Memory B cell (primary cell): ENCODE data around the gene HNRNPK.
A peak's percentile ranks its signal among the peaks of the same experiment; 100 is the strongest.

ENCODE experiments used
- ATAC-seq: fragments of 150-1000 bp; cut with Tn5 transposase; 2 replicates; pipeline ENCODE4 v1.10.0; 2021; ENCODE audit warnings: low read depth, mild to moderate bottlenecking, moderate library complexity
- DNase-seq, 2 donors: peaks; one replicate each; pipeline ENCODE4 v3.0.0; 2022; ENCODE audit warnings: low spot score in 2 of 2
- H3K27ac Mint-ChIP-seq: one replicate; pipeline ENCODE4 v1.8.0; 2022; ENCODE audit warnings: mild to moderate bottlenecking, moderate library complexity, mixed read lengths
- H3K27me3 Mint-ChIP-seq: one replicate; pipeline ENCODE4 v1.8.0; 2022; ENCODE audit warnings: mixed read lengths
- H3K36me3 Mint-ChIP-seq: one replicate; pipeline ENCODE4 v1.8.0; 2022; ENCODE audit warnings: mild to moderate bottlenecking, mixed read lengths
- H3K4me1 Mint-ChIP-seq: one replicate; pipeline ENCODE4 v1.8.0; 2022; ENCODE audit warnings: mixed read lengths
- H3K4me3 Mint-ChIP-seq: one replicate; pipeline ENCODE4 v1.8.0; 2022; ENCODE audit warnings: mild to moderate bottlenecking, moderate library complexity, mixed read lengths
- H3K9me3 Mint-ChIP-seq: one replicate; pipeline ENCODE4 v1.8.0; 2022; ENCODE audit warnings: mixed read lengths

The HNRNPK gene

DNA sequence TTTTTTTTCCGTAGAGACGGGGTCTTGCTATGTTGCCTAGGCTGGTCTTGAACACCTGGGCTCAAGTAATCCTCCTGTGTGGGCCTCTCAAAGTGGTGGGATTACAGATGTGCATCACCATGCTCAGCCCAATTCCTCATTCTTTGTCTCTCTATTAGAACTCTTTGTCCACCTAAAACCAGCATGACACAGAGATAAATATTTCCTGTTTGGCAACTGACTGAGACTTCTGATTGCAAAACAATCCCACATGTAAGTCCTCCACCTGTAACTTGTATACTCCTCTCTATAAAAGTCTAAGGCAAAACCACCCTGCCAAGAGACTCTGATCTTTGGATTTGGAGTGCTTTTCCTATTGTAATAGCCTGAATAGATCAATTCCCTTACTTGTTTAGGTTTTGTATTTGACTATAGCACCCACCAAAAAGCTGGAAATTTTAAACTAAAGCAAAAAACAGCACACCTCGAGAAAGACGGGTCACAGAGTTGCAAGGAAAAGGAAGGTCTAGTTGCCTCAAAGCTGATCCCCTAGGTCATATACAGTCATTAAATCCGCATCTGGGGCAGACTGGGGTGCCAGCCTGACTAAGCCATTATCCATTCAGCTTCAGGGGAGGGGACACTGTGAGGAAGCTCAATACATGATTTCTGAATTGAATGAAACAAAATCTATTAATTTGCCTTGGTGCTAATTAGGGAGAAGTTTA lies 45.3 kb downstream of the HNRNPK start:
- no peak for DNase-seq
- H3K27me3 Mint-ChIP-seq, result no peaks in the 10 kb centered on the region
- H3K4me1 Mint-ChIP-seq, result no peaks in the 10 kb centered on the region
- no peaks in the 10 kb centered on the region for H3K36me3 Mint-ChIP-seq
- ATAC-seq, result no peak
- H3K27ac Mint-ChIP-seq, result no peak overlapping the region
- H3K4me3 Mint-ChIP-seq, result no peak overlapping the region
- no peaks in the 10 kb centered on the region for H3K9me3 Mint-ChIP-seq

DNA sequence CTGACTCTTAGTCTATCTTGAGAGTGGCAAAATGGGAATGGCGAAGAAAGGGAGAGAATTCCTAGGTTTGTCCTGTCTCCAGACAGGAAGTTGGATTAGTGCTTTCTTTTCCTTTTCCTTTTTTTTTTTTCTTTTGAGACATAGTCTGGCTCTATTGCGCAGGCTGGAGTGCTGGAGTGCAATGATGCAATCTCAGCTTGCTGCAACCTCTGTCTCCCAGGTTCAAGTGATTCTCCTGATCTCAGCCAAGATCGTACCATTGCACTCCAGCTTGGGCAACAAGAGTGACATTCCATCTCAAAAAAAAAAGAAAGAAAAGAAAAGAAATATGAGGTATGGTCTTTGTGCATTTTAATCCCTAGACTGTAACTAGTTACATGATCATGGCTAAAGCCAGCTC lies 46.2 kb downstream of the HNRNPK start:
- no peak overlapping the region for H3K4me3 Mint-ChIP-seq
- no peak for DNase-seq
- no peak for ATAC-seq
- no peaks in the 10 kb centered on the region for H3K9me3 Mint-ChIP-seq
- no peaks in the 10 kb centered on the region for H3K36me3 Mint-ChIP-seq
- H3K4me1 Mint-ChIP-seq, result no peaks in the 10 kb centered on the region
- no peaks in the 10 kb centered on the region for H3K27me3 Mint-ChIP-seq
- H3K27ac Mint-ChIP-seq, result no peak overlapping the region

DNA sequence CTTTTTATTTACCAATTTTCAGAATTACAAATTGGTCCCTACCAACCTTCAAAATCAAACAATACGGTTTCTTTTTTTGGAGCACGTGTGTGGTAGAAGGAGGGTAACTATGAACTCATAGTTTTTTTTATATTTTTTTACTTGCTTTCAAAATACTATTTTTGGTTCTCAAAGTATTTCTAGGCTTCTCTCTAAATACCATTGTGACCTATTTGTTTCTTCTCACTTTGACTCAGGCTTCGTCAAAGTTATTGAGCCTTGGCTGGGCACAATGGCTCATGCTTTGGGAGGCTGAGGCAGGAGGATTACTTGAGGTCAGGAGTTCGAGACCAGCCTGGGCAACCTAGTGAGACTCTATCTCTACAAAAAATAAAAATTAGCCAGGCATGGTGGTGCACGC lies 47.2 kb downstream of the HNRNPK start:
- Mint-ChIP-seq H3K27ac (no peak overlapping the region), H3K27me3 (peaks cover 2% of the 10 kb centered on the region), H3K36me3 (no peaks in the 10 kb centered on the region), H3K9me3 (no peaks in the 10 kb centered on the region), H3K4me3 (no peak overlapping the region), H3K4me1 (no peaks in the 10 kb centered on the region)
- no peak for ATAC-seq
- no peak for DNase-seq

DNA sequence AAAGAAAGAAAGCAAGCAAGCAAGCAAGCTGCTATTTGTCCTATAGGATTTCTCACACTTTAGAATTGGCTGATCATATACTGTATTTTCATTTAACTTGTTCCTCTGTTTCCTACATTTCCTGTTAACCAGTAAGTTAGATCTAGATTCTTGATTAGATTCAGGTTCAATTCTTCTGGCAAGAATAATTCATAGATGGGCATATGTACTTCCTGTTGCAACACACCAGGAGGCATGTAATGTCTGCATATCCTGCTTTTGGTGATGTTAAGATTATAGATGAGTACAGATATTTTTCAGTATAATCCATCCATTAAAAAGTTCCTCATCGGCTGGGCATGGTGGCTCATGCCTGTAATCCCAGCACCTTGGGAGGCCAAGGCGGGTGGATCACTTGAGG lies 48.0 kb downstream of the HNRNPK start:
- peak overlapping the region; percentile 28 for H3K27ac Mint-ChIP-seq
- H3K4me1 Mint-ChIP-seq, result no peaks in the 10 kb centered on the region
- DNase-seq (no peak), ATAC-seq (no peak)
- H3K27me3 Mint-ChIP-seq, result peaks cover 2% of the 10 kb centered on the region
- no peaks in the 10 kb centered on the region for H3K36me3 Mint-ChIP-seq
- no peaks in the 10 kb centered on the region for H3K9me3 Mint-ChIP-seq
- H3K4me3 Mint-ChIP-seq, result no peak overlapping the region

DNA sequence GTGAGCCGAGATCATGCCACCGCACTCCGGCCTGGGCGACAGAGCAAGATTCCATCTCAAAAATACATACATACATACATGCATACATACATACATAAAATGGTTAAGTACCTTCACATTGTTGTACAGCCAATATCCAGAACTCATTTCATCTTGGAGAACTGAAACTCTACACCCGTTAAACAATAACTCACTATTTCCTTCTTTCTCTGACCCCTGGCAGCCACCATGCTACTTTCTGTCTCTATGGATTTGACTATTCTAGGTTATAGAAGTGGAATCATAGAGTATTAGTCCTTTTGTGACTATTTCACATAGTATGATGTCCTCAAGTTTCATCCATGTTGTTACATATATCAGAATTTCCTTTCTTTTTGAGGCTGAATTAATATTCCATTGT lies 49.1 kb downstream of the HNRNPK start:
- no peak overlapping the region for H3K4me3 Mint-ChIP-seq
- DNase-seq (no peak), ATAC-seq (no peak)
- H3K36me3 Mint-ChIP-seq, result no peaks in the 10 kb centered on the region
- H3K9me3 Mint-ChIP-seq, result no peaks in the 10 kb centered on the region
- H3K27me3 Mint-ChIP-seq, result peaks cover 2% of the 10 kb centered on the region
- H3K4me1 Mint-ChIP-seq, result no peaks in the 10 kb centered on the region
- H3K27ac Mint-ChIP-seq, result no peak overlapping the region

DNA sequence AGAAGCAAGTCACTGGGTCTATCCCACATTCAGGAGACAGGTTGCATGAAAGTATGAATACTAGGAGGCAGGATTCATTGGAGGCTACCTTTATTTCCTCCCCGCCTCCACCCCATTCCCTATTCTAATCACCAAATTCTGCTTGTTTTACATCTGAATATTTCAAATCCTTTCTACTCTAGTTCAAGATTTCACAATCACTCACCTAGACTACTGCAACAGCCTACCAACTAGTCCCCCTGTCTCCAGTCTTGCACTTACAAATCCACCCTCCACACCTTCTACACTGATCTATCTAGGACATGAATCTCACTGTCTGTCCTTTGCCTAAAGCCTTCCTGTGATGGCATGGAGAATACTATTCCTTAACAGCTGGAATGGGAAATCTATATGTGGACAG lies 52.4 kb downstream of the HNRNPK start:
- H3K36me3 Mint-ChIP-seq, result no peaks in the 10 kb centered on the region
- no peaks in the 10 kb centered on the region for H3K4me1 Mint-ChIP-seq
- peaks cover 2% of the 10 kb centered on the region for H3K27me3 Mint-ChIP-seq
- no peak overlapping the region for H3K27ac Mint-ChIP-seq
- ATAC-seq, result no peak
- no peak for DNase-seq
- no peaks in the 10 kb centered on the region for H3K9me3 Mint-ChIP-seq
- no peak overlapping the region for H3K4me3 Mint-ChIP-seq

DNA sequence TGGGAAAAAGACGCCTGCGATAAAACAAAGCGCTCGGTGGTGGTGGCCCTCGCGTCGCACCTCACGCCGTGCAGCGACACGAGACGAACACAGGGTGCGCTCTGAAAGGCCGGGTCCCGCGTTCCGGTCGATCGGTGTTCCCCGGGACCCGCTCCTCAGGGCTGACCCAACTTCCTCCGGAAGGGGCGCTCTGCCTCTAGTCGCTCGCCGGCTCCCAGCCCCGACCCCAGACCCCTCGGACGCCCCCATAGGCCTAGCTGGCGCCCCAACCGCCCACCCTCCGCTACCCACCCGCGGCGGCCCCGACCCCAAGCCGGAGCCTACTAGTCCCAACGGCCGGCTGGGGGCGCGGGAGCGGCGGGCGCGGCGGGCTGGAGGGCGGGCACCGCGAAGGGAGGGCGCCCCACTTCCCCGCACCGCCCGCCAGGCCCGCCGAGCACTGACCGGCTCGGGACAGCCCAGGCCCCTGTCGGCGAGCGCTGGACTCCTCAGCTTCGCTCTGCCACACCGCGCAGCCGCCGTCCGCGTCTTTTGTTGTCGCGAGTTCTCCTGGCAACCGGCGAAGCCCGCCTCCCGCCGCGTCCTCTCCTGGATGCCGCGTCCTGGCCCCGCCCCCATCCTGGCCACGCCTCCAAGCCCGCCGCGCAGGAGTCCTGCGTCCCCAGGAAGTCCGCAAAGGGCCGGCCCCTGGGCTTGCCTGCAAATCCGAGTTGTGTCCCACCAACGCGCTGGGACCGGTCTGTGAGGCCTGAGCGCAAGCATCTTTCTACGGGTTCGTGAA lies 58.9 kb downstream of the HNRNPK start, which contains the start of gene KIF27:
KIF27 (minus strand) TSS at position 506 of the 781 bp plus-strand sequence. CDS start 5,841 bp downstream, outside the sequence.
- H3K4me3 Mint-ChIP-seq, result peak within 1 kb of the TSS; percentile 90
- H3K27me3 Mint-ChIP-seq, result no peaks in the 10 kb centered on the region
- H3K4me1 Mint-ChIP-seq, result peaks cover 2% of the 10 kb centered on the region
- no peaks in the 10 kb centered on the region for H3K36me3 Mint-ChIP-seq
- H3K9me3 Mint-ChIP-seq, result no peaks in the 10 kb centered on the region
- DNase-seq (peak; percentile 96 to 97), ATAC-seq (peak; percentile 84)
- H3K27ac Mint-ChIP-seq, result peak within 1 kb of the TSS; percentile 97

DNA sequence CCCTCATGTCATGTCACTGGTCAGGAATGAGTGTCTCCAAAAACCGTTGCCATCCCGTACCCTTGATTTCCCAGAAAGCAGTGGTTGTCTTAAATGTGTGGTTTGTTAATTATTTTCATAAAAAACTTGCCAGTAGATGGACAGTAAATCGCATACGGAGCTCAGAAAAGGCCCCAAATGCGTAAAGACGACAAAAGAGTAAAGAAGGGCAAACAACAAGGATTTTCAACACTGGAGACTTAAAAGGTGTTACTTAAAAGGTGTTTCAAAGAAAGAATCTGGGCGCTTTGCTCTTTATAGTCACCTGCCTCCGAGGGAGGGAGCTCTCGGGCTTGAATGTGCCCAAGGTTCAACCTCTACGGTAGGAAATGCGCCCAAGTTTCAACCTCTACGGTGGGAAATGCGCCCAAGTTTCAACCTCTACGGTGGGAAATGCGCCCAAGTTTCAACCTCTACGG lies 59.5 kb downstream of the HNRNPK start:
- no peaks in the 10 kb centered on the region for H3K36me3 Mint-ChIP-seq
- H3K27ac Mint-ChIP-seq, result peak overlapping the region; percentile 97
- no peaks in the 10 kb centered on the region for H3K27me3 Mint-ChIP-seq
- DNase-seq, result no peak
- no peak for ATAC-seq
- H3K4me3 Mint-ChIP-seq, result peak overlapping the region; percentile 81
- H3K9me3 Mint-ChIP-seq, result no peaks in the 10 kb centered on the region
- H3K4me1 Mint-ChIP-seq, result peaks cover 2% of the 10 kb centered on the region

DNA sequence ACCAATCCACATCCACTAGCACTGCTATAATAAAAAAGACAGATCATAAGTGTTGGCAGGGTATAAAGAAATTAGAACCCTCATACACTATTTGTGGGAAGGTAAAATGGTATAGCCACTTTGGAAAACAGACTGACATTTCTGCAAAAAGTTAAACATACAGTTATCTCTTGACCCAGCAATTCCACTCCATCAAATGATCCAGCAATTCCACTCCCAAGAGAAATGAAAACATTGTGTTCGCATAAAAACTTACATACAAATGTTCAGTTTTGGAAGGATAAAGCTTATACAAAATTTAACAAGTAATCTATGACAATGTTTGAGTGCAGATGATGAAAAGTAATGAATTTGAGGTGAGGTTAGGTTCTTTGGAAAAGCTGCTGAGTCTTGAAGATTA lies 60.9 kb downstream of the HNRNPK start:
- Mint-ChIP-seq H3K4me1 (peaks cover 2% of the 10 kb centered on the region), H3K27ac (peak overlapping the region; percentile 24)

More for the DNA sequence above, 60.9 kb downstream of the HNRNPK start:
- no peak overlapping the region for H3K4me3 Mint-ChIP-seq
- ATAC-seq, result no peak
- no peak for DNase-seq
- H3K9me3 Mint-ChIP-seq, result no peaks in the 10 kb centered on the region
- no peaks in the 10 kb centered on the region for H3K27me3 Mint-ChIP-seq
- no peaks in the 10 kb centered on the region for H3K36me3 Mint-ChIP-seq
